Measurements from ENCODE around the gene FUT3. TPM values are rescaled to one million over a fixed set of nuclear protein-coding genes. Genes with fewer than 3 reads are reported as not detected.
A peak's percentile ranks its signal among the peaks of the same experiment; 100 is the strongest.
"Not testable (repeated sequence)": the region's sequence is repeated elsewhere in the genome, so short reads cannot be mapped to it uniquely, and the experiment has no call there.

The FUT3 gene
- total RNA-seq, 6 donors from 2014 or later: 4.2 to 19.5 (median 12.7) TPM

GRCh38 chr19:5857203-5858081, 6.2 kb upstream of the FUT3 start:
- 78 to 79% methylated on average over 18 of the region's 18 CpGs for WGBS, 2 donors
- ATAC-seq (ENCODE audit: low FRiP score in 2 of 2) (no peak), DNase-seq (no peak)
- no peak overlapping the region for H3K27ac ChIP-seq
- H3K36me3 ChIP-seq: no peaks in the 10 kb centered on the region
- H3K27me3 ChIP-seq: no peaks in the 10 kb centered on the region
- H3K4me1 ChIP-seq: no peaks in the 10 kb centered on the region
- H3K4me3 ChIP-seq: no peak overlapping the region
- no peaks in the 10 kb centered on the region for H3K9me3 ChIP-seq
- no peak for TF ChIP-seq POLR2A (IDR thresholded peaks at IDR 0.05)
- no peak for TF ChIP-seq POLR2AphosphoS5 (IDR thresholded peaks at IDR 0.05)
- TF ChIP-seq EP300 (IDR thresholded peaks at IDR 0.05): no peak

- ATAC-seq (ENCODE audit: low FRiP score in 2 of 2); H3K9me3 ChIP-seq; H3K4me3 ChIP-seq; H3K27me3 ChIP-seq; DNase-seq; H3K27ac ChIP-seq; H3K36me3 ChIP-seq: not testable (repeated sequence)
- H3K4me1 ChIP-seq: peaks cover 0 to 10% (median 4%) of the 10 kb centered on the region in 4 donors
- WGBS, 2 donors: 88 to 89% methylated on average over 9 of the region's 9 CpGs
Observed at GRCh38 chr19:5855151-5855550, 3.9 kb upstream of the FUT3 start.

DNA sequence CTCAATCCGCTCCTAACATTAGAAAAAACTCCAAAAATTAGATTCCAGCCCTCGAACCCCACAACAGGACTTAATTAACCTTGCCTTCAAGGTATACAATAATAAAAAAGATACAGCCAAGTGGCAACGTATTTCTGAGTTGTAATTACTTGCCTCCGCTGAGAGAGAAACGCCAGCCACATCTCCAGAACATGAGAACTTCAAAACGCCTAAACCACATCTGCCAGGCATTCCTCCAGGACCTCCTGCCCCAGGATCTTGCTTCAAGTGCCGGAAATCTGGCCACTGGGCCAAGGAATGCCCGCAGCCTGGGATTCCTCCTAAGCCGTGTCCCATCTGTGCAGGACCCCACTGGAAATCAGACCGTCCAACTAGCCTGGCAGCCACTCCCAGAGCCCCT, 2.9 kb upstream of the FUT3 start:
- peaks cover 0 to 10% (median 4%) of the 10 kb centered on the region in 4 donors for H3K4me1 ChIP-seq
- DNase-seq; H3K4me3 ChIP-seq; H3K27me3 ChIP-seq; ATAC-seq (ENCODE audit: low FRiP score in 2 of 2); H3K36me3 ChIP-seq; H3K9me3 ChIP-seq; H3K27ac ChIP-seq: not testable (repeated sequence)
- WGBS, 2 donors: 80 to 82% methylated on average over 7 to 10 of the region's 10 CpGs

GRCh38 chr19:5850743-5851293, 431 bp downstream of the FUT3 start:
- DNase-seq: peak in 1 of 2 donors; percentile 89
- 6 to 10% methylated on average over 4 to 5 of the region's 5 CpGs for WGBS, 2 donors
- peaks cover 0 to 10% (median 4%) of the 10 kb centered on the region in 4 donors for H3K4me1 ChIP-seq
- H3K9me3 ChIP-seq: no peaks in the 10 kb centered on the region
- H3K27ac ChIP-seq: peak overlapping the region; percentile 35 to 85 (median 63)
- peak; percentile 55 to 84 for ATAC-seq (ENCODE audit: low FRiP score in 2 of 2)
- no peaks in the 10 kb centered on the region for H3K36me3 ChIP-seq
- peak overlapping the region in 3 of 4 donors; percentile 25 to 34 (median 31) for H3K4me3 ChIP-seq
- H3K27me3 ChIP-seq: no peaks in the 10 kb centered on the region
- TF ChIP-seq, protein P1, sequence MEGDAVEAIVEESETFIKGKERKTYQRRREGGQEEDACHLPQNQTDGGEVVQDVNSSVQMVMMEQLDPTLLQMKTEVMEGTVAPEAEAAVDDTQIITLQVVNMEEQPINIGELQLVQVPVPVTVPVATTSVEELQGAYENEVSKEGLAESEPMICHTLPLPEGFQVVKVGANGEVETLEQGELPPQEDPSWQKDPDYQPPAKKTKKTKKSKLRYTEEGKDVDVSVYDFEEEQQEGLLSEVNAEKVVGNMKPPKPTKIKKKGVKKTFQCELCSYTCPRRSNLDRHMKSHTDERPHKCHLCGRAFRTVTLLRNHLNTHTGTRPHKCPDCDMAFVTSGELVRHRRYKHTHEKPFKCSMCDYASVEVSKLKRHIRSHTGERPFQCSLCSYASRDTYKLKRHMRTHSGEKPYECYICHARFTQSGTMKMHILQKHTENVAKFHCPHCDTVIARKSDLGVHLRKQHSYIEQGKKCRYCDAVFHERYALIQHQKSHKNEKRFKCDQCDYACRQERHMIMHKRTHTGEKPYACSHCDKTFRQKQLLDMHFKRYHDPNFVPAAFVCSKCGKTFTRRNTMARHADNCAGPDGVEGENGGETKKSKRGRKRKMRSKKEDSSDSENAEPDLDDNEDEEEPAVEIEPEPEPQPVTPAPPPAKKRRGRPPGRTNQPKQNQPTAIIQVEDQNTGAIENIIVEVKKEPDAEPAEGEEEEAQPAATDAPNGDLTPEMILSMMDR (IDR thresholded peaks at IDR 0.05): no peak
- no peak for TF ChIP-seq EP300 (IDR thresholded peaks at IDR 0.05)
- no peak for TF ChIP-seq POLR2AphosphoS5 (IDR thresholded peaks at IDR 0.05)
- TF ChIP-seq POLR2A (IDR thresholded peaks at IDR 0.05): no peak

DNA sequence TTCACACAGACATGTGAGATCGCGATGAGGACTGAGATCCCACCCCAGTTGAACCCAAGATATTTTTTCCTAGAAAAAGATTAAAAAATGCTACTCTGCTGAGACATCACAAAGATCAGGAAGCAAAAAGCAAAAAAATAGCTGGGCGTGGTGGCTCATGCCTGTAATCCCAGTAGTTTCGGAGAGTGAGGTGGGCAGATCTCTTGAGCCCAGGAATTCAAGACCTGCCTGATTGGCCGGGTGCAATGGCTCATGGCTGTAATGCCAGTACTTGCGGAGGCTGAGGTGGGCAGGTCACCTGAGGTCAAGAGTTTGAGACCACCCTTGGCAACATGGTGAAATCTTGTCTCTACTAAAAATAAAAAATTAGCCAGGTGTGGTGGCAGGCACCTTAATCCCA, 1.1 kb downstream of the FUT3 start:
- no peaks in the 10 kb centered on the region for H3K9me3 ChIP-seq
- H3K4me3 ChIP-seq: peak overlapping the region in 2 of 4 donors; percentile 13 to 31
- no peaks in the 10 kb centered on the region for H3K27me3 ChIP-seq
- DNase-seq (no peak), ATAC-seq (ENCODE audit: low FRiP score in 2 of 2) (no peak)
- TF ChIP-seq POLR2AphosphoS5 (IDR thresholded peaks at IDR 0.05): no peak
- TF ChIP-seq EP300 (IDR thresholded peaks at IDR 0.05): no peak
- no peak for TF ChIP-seq POLR2A (IDR thresholded peaks at IDR 0.05)
- TF ChIP-seq, protein P1 (IDR thresholded peaks at IDR 0.05): no peak
- WGBS, 2 donors: 82% methylated on average over 6 of the region's 6 CpGs
- H3K4me1 ChIP-seq: peaks cover 0 to 10% (median 4%) of the 10 kb centered on the region in 4 donors
- H3K36me3 ChIP-seq: no peaks in the 10 kb centered on the region
- H3K27ac ChIP-seq: no peak overlapping the region

GRCh38 chr19:5848621-5849020, 2.6 kb downstream of the FUT3 start:
- 80 to 81% methylated on average over 5 of the region's 5 CpGs for WGBS, 2 donors
- H3K4me1 ChIP-seq: peaks cover 0 to 10% (median 4%) of the 10 kb centered on the region in 4 donors
- H3K27ac ChIP-seq; H3K9me3 ChIP-seq; H3K27me3 ChIP-seq; DNase-seq; ATAC-seq (ENCODE audit: low FRiP score in 2 of 2); H3K4me3 ChIP-seq; H3K36me3 ChIP-seq: not testable (repeated sequence)

- not testable (repeated sequence) for H3K27me3 ChIP-seq; H3K4me3 ChIP-seq; H3K9me3 ChIP-seq; H3K27ac ChIP-seq; DNase-seq; ATAC-seq (ENCODE audit: low FRiP score in 2 of 2); H3K36me3 ChIP-seq
- 82 to 83% methylated on average over 10 of the region's 10 CpGs for WGBS, 2 donors
- peaks cover 0 to 10% (median 4%) of the 10 kb centered on the region in 4 donors for H3K4me1 ChIP-seq
Observed at GRCh38 chr19:5847846-5848245, 3.4 kb downstream of the FUT3 start.
